HG02642 (cell line): ENCODE measurements around the gene FOLR3.
"Not testable (repeated sequence)": the region's sequence is repeated elsewhere in the genome, so short reads cannot be mapped to it uniquely, and the experiment has no call there.

Source experiments
- ATAC-seq: cut with Tn5 transposase; IDR thresholded peaks from one replicate; pipeline ENCODE4 v1.9.1; 2021; ENCODE audit warnings: mild to moderate bottlenecking; ENCODE audit not compliant: unreplicated experiment, poor library complexity

FOLR3 gene

GRCh38 chr11:72122607-72123006 lies 12.9 kb upstream of the FOLR3 start:
- ATAC-seq = no peak

GRCh38 chr11:72123117-72123653 lies 12.3 kb upstream of the FOLR3 start:
- ATAC-seq = no peak

- no peak for ATAC-seq
Observed at GRCh38 chr11:72124046-72124445, 11.5 kb upstream of the FOLR3 start.

GRCh38 chr11:72125956-72126355 lies 9.6 kb upstream of the FOLR3 start:
- no peak for ATAC-seq

GRCh38 chr11:72127923-72128322 lies 7.6 kb upstream of the FOLR3 start:
- ATAC-seq = no peak

GRCh38 chr11:72129381-72129780 lies 6.1 kb upstream of the FOLR3 start:
- no peak for ATAC-seq

- ATAC-seq = no peak
Observed at GRCh38 chr11:72132646-72133045, 2.9 kb upstream of the FOLR3 start.

GRCh38 chr11:72135891-72136683 lies 562 bp downstream of the FOLR3 start:
- no peak for ATAC-seq

GRCh38 chr11:72136684-72137262 lies 1.2 kb downstream of the FOLR3 start:
- no peak for ATAC-seq

- ATAC-seq = no peak
Observed at GRCh38 chr11:72138821-72139390, 3.4 kb downstream of the FOLR3 start.

- ATAC-seq = no peak
Observed at GRCh38 chr11:72139500-72139899, 4.0 kb downstream of the FOLR3 start.

- ATAC-seq = no peak
Observed at GRCh38 chr11:72140661-72141060, 5.1 kb downstream of the FOLR3 start.

GRCh38 chr11:72141066-72141465 lies 5.5 kb downstream of the FOLR3 start:
- no peak for ATAC-seq

- not testable (repeated sequence) for ATAC-seq
Observed at GRCh38 chr11:72142086-72142485, 6.6 kb downstream of the FOLR3 start.

- ATAC-seq = not testable (repeated sequence)
Observed at GRCh38 chr11:72142543-72142942, 7.0 kb downstream of the FOLR3 start.

GRCh38 chr11:72144807-72145565 lies 9.5 kb downstream of the FOLR3 start:
- no peak for ATAC-seq

GRCh38 chr11:72146625-72147024 lies 11.1 kb downstream of the FOLR3 start:
- no peak for ATAC-seq

GRCh38 chr11:72150882-72151281 lies 15.4 kb downstream of the FOLR3 start:
- ATAC-seq = no peak

GRCh38 chr11:72153874-72154273 lies 18.3 kb downstream of the FOLR3 start:
- not testable (repeated sequence) for ATAC-seq

- ATAC-seq = no peak
Observed at GRCh38 chr11:72154816-72155215, 19.3 kb downstream of the FOLR3 start.

GRCh38 chr11:72155751-72156150 lies 20.2 kb downstream of the FOLR3 start:
- no peak for ATAC-seq
